NCI-H187 (cell line): ENCODE measurements around the gene RASSF5.
A peak's percentile ranks its signal among the peaks of the same experiment; 100 is the strongest.

Experiments
- DNase-seq, 2 experiments: peaks; one replicate each; lab custom pipeline; 2025; lab: John Stamatoyannopoulos, UW

The RASSF5 gene

GRCh38 chr1:206514813-206515387, 7.6 kb downstream of the RASSF5 start:
- DNase-seq: no peak

GRCh38 chr1:206516728-206516990, 9.3 kb downstream of the RASSF5 start:
- DNase-seq: no peak

- DNase-seq: no peak
These were observed 10.5 kb downstream of the RASSF5 start for GRCh38 chr1:206517784-206518183.

GRCh38 chr1:206518206-206518605, 10.9 kb downstream of the RASSF5 start:
- DNase-seq: no peak

- no peak for DNase-seq
These were observed 11.4 kb downstream of the RASSF5 start for GRCh38 chr1:206518743-206519142.

- DNase-seq: no peak
These were observed 13.8 kb downstream of the RASSF5 start for GRCh38 chr1:206521127-206521526.

GRCh38 chr1:206521694-206522402, 14.5 kb downstream of the RASSF5 start:
- no peak for DNase-seq

GRCh38 chr1:206524739-206525364, 17.5 kb downstream of the RASSF5 start:
- no peak for DNase-seq

GRCh38 chr1:206526064-206526911, 19.0 kb downstream of the RASSF5 start:
- DNase-seq: no peak

GRCh38 chr1:206529425-206529824, 22.1 kb downstream of the RASSF5 start:
- no peak for DNase-seq

- DNase-seq: no peak
These were observed 25.0 kb downstream of the RASSF5 start for GRCh38 chr1:206532368-206532767.

- DNase-seq: no peak
These were observed 27.2 kb downstream of the RASSF5 start for GRCh38 chr1:206534552-206534951.

- DNase-seq: no peak
These were observed 28.5 kb downstream of the RASSF5 start for GRCh38 chr1:206535853-206536188.

- DNase-seq: no peak
These were observed 29.8 kb downstream of the RASSF5 start for GRCh38 chr1:206537141-206537540.

GRCh38 chr1:206538086-206538770, 30.9 kb downstream of the RASSF5 start:
- no peak for DNase-seq

- no peak for DNase-seq
These were observed 31.7 kb downstream of the RASSF5 start for GRCh38 chr1:206538901-206539640.

GRCh38 chr1:206540044-206540780, 32.9 kb downstream of the RASSF5 start:
- DNase-seq: no peak

- no peak for DNase-seq
These were observed 34.0 kb downstream of the RASSF5 start for GRCh38 chr1:206541236-206541833.

GRCh38 chr1:206544562-206545257, 37.4 kb downstream of the RASSF5 start:
- DNase-seq: peak; percentile 78 to 95

- DNase-seq: no peak
These were observed 38.0 kb downstream of the RASSF5 start for GRCh38 chr1:206545351-206545750.
